Pancreas (tissue), 10 donors: Measurements from ENCODE around the gene ALOX12. TPM values are rescaled to one million over a fixed set of nuclear protein-coding genes. Genes with fewer than 3 reads are reported as not detected.
"Not testable (repeated sequence)": the region's sequence is repeated elsewhere in the genome, so short reads cannot be mapped to it uniquely, and the experiment has no call there.

Experiments used
- ATAC-seq, 4 donors: fragments of 200-7000 bp; cut with Tn5 transposase; one replicate each; pipeline versions ENCODE4 v1.8.0 to v1.9.1; 2020; ENCODE audit warnings: mild to moderate bottlenecking in 4 of 4, moderate library complexity in 4 of 4
- DNase-seq, 6 donors: peaks; one replicate each; pipeline ENCODE4 v3.0.0-alpha.2; 2020
- FAIRE-seq: peaks from 2 replicates; lab custom pipeline; 2012; peaks lifted over from hg19 to GRCh38; lab: Jason Lieb, UNC
- H3K27ac ChIP-seq, 4 donors: fragments of 200-600 bp; sonication (generic); 1 replicate in 3 of 4; 2 replicates in 1 of 4; pipeline versions ENCODE4 v1.5.0 to v1.8.0; 2020
- H3K27me3 ChIP-seq, 4 donors: fragments of 200-600 bp; one replicate each; pipeline ENCODE4 v1.8.0; 2021
- H3K36me3 ChIP-seq, 3 donors: fragments of 200-600 bp; sonication (generic) in 1 of 3; one replicate each; pipeline versions ENCODE4 v1.5.0 to v1.8.0; 2020 to 2021
- H3K4me1 ChIP-seq, 3 donors: fragments of 200-600 bp; one replicate each; pipeline ENCODE4 v1.8.0; 2021
- H3K4me3 ChIP-seq, 4 donors: fragments of 200-600 bp; sonication (generic) in 2 of 4; one replicate each; pipeline versions ENCODE4 v1.5.0 to v1.8.0; 2020 to 2021
- H3K9me3 ChIP-seq, 4 donors: fragments of 200-600 bp; one replicate each; pipeline ENCODE4 v1.8.0; 2021
- CTCF ChIP-seq, 4 donors: fragments of 200-600 bp; sonication (generic) in 3 of 4; IDR thresholded peaks; one replicate each; pipeline versions ENCODE4 v1.5.0 to v1.8.0; 2021; ENCODE audit warnings: antibody characterized with exemption in 4 of 4
- WGBS, 2 donors: extraction: QIAGEN DNeasy Blood & Tissue Kit; methylation state at CpG; one replicate each; pipeline ENCODE4 v1.1.7; 2013; 5-methylcytosine and 5-hydroxymethylcytosine counted together
- intact Hi-C, 3 donors: fragments of 100-400 bp; cut with DNase I; formaldehyde crosslinking; loops; one replicate each; pipeline versions ENCODE4 v1.11.1 to v1.14.2; 2022
- polyA plus RNA-seq, 2 donors: library from polyadenylated mRNA; stranded (reverse); fragments of 200-250 nt; gene quantifications; one replicate each; pipeline ENCODE4 v1.2.3, GENCODE V29; 2013
- total RNA-seq, 6 donors: library from RNA; stranded (reverse); fragmentation: NEBNext Ultra II Directional in 4 of 6; extraction: Animal tissue kit (Norgen Biotek cat#: 25700) in 4 of 6; gene quantifications; one replicate each; pipeline versions ENCODE4 v1.2.1 to v1.2.4, GENCODE V29; 2021 to 2023
- donor health status: healthy with polysubstance abuse.
- donor health status: DM: no; HTN: no; CAD: no; lungs with moderate emphysema.
- donor health status: DM: no; HTN: no; CAD: no.
- donor health status: control.
- donor health status: control.
- donor health status: Bipolar disorder and iron deficiency.
- donor health status: DM: yes; HTN: yes; CAD: no.
- donor health status: DM: no; HTN: no; CAD: no.
- donor health status: DM: no; HTN: no; CAD: no.
- donor health status: DM: yes; HTN: yes; CAD: no.

ALOX12 gene
- total RNA-seq: not detected
- polyA plus RNA-seq: not detected

- ATAC-seq: peak; percentile 38 to 77 (median 62)
These were observed at the start of gene ALOX12 for GRCh38 chr17:6995500-6996255. Gene ALOX12, plus strand, starts transcription at chr17:6996049. Its CDS starts 69 bp downstream, at chr17:6996118.

DNA sequence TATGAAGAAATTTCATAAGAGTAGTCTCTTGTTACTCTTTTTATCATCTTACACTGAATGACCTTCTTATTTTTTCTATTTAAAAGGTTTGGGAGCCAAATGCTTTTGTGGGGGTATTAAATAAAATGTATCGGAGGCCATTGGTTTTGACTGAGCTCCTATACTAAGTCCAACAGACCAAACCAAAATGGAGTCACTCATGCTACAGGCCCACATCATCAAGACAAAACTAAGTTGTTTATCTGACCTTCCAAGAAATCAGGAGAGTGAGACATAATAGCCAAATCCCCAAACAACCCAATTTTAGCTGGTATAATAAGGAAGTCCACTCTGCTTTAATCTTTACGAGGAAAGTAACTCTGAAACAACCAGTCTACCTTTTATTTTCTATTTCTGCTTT lies 48.1 kb upstream of the ALOX12 start:
- ATAC-seq (no peak), FAIRE-seq (no peak), DNase-seq (no peak)
- WGBS, 2 donors: 80 to 94% methylated on average over 2 of the region's 2 CpGs
- no peaks in the 10 kb centered on the region for H3K27me3 ChIP-seq
- H3K4me1 ChIP-seq: no peaks in the 10 kb centered on the region
- intact Hi-C loops: no loop called here
- H3K27ac ChIP-seq: no peak overlapping the region
- no peak overlapping the region for H3K4me3 ChIP-seq
- no peaks in the 10 kb centered on the region for H3K9me3 ChIP-seq
- no peak for TF ChIP-seq CTCF (IDR thresholded peaks at IDR 0.05)
- no peaks in the 10 kb centered on the region for H3K36me3 ChIP-seq

More at GRCh38 chr17:6995500-6996255, at the start of gene ALOX12:
- DNase-seq (peak in 2 of 6 donors; percentile 65 to 74), FAIRE-seq (no peak)
- peak within 1 kb of the TSS in 1 of 4 donors; percentile 27 for H3K4me3 ChIP-seq
- H3K27ac ChIP-seq: no peak within 1 kb of the TSS
- intact Hi-C loops: loop anchor here in 1 of 3 donors (10.0 kb wide), 1 partner anchor 71 kb away; no protein-coding TSS in a partner anchor
- H3K4me1 ChIP-seq: no peaks in the 10 kb centered on the region
- H3K27me3 ChIP-seq: no peaks in the 10 kb centered on the region
- no peaks in the 10 kb centered on the region for H3K9me3 ChIP-seq
- TF ChIP-seq CTCF (IDR thresholded peaks at IDR 0.05): no peak
- 23 to 29% methylated on average over 56 to 64 of the region's 64 CpGs for WGBS, 2 donors
- peaks cover 0 to 4% (median under 1%) of the 10 kb centered on the region in 3 donors for H3K36me3 ChIP-seq

DNA sequence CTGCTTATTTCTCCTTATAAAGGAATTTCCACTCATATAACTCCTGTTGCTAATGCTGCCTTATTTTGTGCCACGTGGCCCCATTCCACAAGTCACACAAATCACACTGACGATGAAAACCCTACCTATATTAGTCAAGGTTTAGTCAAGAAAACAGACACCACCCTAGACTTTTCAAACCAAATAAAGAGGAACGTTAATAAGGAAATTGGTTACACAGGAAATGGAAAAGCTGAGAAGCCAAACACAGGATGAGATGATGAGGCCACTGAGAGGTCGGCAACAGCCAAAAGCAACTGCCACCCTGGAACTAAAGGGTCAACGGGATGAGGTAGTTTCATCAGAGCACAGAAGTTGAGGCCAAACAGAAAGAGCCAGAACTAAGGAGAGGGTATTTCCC lies 47.3 kb upstream of the ALOX12 start:
- no peaks in the 10 kb centered on the region for H3K27me3 ChIP-seq
- 63 to 73% methylated on average over 5 of the region's 5 CpGs for WGBS, 2 donors
- ATAC-seq (no peak), DNase-seq (no peak), FAIRE-seq (no peak)
- no peak overlapping the region for H3K27ac ChIP-seq
- TF ChIP-seq CTCF (IDR thresholded peaks at IDR 0.05): no peak
- no peaks in the 10 kb centered on the region for H3K36me3 ChIP-seq
- H3K4me3 ChIP-seq: no peak overlapping the region
- H3K9me3 ChIP-seq: no peaks in the 10 kb centered on the region
- intact Hi-C loops: no loop called here
- no peaks in the 10 kb centered on the region for H3K4me1 ChIP-seq

- Histone ChIP-seq H3K9me3 (no peaks in the 10 kb centered on the region), H3K4me1 (no peaks in the 10 kb centered on the region), H3K27ac (no peak overlapping the region), H3K27me3 (no peaks in the 10 kb centered on the region), H3K4me3 (no peak overlapping the region), H3K36me3 (no peaks in the 10 kb centered on the region)
- intact Hi-C loops: no loop called here
- ATAC-seq: no peak
- TF ChIP-seq CTCF (IDR thresholded peaks at IDR 0.05): no peak
- no peak for FAIRE-seq
- 87% methylated on average over 3 of the region's 3 CpGs for WGBS, 2 donors
- DNase-seq: no peak
These were observed 46.9 kb upstream of the ALOX12 start for GRCh38 chr17:6948976-6949375.

DNA sequence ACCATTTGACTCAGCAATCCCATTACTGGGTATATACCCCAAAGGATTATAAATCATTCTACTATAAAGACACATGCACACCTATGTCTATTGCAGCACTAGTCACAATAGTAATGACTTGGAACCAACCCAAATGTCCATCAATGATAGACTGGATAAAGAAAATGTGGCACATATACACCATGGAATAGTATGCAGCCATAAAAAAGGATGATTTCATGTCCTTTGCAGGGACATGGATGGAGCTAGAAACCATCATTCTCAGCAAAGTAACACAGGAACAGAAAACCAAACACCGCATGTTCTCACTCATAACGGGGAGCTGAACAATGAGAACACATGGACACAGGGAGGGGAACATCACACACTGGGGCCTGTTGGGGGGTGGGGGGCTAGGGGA lies 44.9 kb upstream of the ALOX12 start:
- H3K27me3 ChIP-seq, FAIRE-seq, H3K27ac ChIP-seq, H3K4me3 ChIP-seq, DNase-seq, ATAC-seq, H3K4me1 ChIP-seq, H3K36me3 ChIP-seq, intact Hi-C loops, H3K9me3 ChIP-seq: not testable (repeated sequence)
- 97 to 100% methylated on average over 2 of the region's 2 CpGs for WGBS, 2 donors
